Epithelial cell of esophagus (primary cell): ENCODE results near the gene SELL.
A peak's percentile ranks its signal among the peaks of the same experiment; 100 is the strongest.
"Not testable (repeated sequence)": the region's sequence is repeated elsewhere in the genome, so short reads cannot be mapped to it uniquely, and the experiment has no call there.

Source experiments
- DNase-seq: peaks from one replicate; pipeline ENCODE4 v3.0.0; 2010; ENCODE audit warnings: low read depth
- H3K4me3 ChIP-seq: 2 replicates; pipeline ENCODE4 v1.5.1; 2011; ENCODE audit warnings: mild to moderate bottlenecking, low read length, control low read depth
- TF ChIP-seq, protein P1 (sequence below): IDR thresholded peaks from 2 replicates; pipeline ENCODE4 v1.5.1; 2011; ENCODE audit warnings: low read depth, mild to moderate bottlenecking, low read length, control low read depth, inconsistent platforms; ENCODE audit not compliant: insufficient read depth; ENCODE audit errors: missing control alignments

Gene SELL

DNA sequence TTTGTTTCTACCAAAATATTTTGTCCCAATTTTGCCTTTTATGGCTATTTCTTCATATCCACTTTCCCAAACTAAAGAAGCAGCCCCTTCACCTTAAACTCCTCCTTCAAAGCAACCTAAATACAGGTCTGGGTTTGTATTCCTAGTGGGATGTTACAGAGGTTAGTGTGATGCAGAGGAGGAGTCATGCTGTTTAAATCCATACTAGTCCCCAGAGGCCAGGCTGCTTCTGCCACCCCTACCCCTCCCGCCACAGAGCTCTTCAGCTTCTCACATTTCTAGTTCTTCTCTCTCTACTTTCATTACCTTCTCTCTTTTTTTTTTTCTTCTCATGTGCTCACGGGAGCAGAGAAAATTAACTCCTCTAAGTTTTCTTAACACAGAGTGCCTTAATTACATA is 29.3 kb downstream of the SELL start:
- DNase-seq: no peak
- no peak overlapping the region for H3K4me3 ChIP-seq
- TF ChIP-seq, protein P1, sequence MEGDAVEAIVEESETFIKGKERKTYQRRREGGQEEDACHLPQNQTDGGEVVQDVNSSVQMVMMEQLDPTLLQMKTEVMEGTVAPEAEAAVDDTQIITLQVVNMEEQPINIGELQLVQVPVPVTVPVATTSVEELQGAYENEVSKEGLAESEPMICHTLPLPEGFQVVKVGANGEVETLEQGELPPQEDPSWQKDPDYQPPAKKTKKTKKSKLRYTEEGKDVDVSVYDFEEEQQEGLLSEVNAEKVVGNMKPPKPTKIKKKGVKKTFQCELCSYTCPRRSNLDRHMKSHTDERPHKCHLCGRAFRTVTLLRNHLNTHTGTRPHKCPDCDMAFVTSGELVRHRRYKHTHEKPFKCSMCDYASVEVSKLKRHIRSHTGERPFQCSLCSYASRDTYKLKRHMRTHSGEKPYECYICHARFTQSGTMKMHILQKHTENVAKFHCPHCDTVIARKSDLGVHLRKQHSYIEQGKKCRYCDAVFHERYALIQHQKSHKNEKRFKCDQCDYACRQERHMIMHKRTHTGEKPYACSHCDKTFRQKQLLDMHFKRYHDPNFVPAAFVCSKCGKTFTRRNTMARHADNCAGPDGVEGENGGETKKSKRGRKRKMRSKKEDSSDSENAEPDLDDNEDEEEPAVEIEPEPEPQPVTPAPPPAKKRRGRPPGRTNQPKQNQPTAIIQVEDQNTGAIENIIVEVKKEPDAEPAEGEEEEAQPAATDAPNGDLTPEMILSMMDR: no peak

DNA sequence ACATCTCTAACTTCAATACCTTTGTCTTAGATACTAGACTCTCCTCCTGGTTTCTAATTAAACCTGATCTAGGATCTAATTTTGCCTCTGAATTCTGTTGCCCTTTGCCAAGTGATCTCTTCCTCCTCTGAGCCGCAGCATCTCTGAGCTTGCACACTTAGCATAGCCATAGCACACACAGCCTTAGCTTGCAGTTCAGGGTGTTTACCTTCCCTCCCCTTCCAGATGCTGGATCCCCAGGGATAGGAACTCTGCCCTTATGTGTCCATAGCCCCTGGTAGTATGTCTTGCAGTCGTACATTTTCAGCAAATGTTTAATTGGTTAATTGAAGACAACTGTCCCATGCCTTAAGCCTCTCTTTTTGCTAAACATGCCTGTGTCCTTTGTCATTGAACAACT is 30.3 kb downstream of the SELL start:
- no peak overlapping the region for H3K4me3 ChIP-seq
- TF ChIP-seq, protein P1: no peak
- DNase-seq: no peak

DNA sequence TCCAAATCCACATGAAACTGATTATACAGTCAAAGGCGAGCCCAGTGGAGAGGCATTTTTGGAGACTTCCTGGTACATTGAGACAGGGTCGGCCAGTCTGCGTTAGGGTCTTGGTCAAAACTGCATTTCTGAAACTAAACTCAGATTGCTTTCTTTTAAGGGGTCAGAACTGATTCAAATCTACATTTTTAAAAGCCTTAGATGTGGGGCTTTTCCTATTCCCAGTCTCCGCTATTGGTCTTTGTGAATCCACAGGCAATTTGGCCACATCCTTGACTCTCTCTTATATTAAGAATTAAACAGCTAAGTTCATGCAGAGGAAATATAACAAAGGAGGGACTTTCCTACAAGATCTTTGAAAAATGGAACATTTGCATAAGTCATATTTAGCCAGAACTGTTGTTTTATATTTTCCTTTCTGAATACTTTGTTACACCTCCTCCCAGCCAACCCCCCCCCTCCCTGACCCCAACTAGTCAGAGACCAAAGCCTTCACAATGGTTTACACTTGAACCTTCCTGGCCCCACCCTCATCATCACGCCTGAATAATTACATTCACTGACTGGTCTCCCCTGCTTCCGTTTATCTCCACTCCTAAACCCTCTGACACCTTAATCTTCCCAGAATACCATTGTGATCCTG is 30.9 kb downstream of the SELL start:
- TF ChIP-seq, protein P1: no peak
- no peak for DNase-seq
- no peak overlapping the region for H3K4me3 ChIP-seq

DNA sequence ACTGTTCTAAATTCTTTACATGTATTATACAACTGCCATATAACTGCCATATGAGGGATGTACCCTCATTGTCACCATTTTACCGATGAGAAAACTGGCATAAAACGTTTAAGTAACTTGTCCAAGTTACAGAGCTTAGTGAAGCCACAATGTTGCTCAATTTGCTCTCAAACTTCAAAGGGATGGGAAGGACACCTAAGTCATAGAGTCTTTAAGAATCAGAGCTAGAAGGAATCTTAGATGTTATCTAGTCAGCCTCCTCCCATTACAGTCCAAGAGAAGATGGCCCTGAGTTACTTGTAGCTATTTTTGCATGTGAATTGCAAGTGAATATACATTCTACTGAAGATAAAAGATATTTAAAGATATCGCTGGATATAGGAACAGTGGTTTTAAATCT is 31.7 kb downstream of the SELL start:
- TF ChIP-seq, protein P1: no peak
- no peak for DNase-seq
- H3K4me3 ChIP-seq: no peak overlapping the region

DNA sequence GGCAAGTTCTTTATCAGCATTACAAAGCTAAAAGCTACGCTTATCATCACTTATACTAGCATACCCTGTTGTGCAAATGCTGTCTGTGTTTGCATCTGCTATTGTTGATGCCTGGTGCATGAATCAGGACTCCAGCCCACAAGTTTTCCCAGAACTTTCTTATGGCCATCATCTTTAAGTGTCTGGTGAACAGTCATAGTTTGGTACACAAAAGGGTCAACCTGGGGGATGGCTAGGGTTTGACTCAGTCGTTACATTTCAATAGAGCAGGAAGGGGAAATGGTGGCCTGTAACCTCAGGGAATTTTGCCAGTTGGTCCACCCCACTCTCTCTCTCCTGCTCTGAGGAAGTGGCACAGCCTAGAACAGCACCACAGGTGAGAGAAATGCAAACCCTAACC is 35.4 kb downstream of the SELL start:
- peak; percentile 83 for DNase-seq
- TF ChIP-seq, protein P1: no peak
- H3K4me3 ChIP-seq: no peak overlapping the region

DNA sequence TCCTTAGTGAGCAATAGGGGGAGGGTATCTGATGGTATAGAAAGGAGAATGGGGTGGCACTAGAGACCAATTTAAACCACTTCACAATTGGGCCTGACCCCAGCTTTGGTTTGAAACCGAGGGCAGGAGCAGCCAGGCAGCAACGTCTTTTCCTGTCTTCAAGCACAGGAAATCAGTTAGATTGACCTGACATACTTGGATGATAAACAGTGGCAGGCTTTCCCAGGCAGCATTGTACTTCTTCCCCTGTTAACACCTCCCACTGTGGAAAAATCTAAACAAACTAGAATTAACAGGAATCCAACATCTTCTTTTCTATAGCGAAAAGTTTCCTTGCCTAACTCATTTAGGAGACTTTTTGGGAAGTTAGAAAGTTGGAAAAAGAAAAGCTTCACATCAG is 40.6 kb downstream of the SELL start:
- no peak overlapping the region for H3K4me3 ChIP-seq
- TF ChIP-seq, protein P1: no peak
- no peak for DNase-seq

DNA sequence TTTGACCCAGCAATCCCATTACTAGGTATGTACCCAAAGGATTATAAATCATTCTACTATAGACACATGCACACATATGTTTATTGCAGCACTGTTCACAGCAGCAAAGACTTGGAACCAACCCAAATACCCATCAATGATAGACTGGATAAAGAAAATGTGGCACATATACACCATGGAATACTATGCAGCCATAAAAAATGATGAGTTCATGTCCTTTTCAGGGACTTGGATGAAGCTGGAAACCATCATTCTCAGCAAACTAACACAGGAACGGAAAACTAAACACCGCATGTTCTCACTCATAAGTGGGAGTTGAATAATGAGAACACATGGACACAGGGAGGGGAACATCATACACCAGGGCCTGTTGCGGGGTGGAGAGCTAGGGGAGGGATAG is 41.2 kb downstream of the SELL start:
- not testable (repeated sequence) for DNase-seq, H3K4me3 ChIP-seq

DNA sequence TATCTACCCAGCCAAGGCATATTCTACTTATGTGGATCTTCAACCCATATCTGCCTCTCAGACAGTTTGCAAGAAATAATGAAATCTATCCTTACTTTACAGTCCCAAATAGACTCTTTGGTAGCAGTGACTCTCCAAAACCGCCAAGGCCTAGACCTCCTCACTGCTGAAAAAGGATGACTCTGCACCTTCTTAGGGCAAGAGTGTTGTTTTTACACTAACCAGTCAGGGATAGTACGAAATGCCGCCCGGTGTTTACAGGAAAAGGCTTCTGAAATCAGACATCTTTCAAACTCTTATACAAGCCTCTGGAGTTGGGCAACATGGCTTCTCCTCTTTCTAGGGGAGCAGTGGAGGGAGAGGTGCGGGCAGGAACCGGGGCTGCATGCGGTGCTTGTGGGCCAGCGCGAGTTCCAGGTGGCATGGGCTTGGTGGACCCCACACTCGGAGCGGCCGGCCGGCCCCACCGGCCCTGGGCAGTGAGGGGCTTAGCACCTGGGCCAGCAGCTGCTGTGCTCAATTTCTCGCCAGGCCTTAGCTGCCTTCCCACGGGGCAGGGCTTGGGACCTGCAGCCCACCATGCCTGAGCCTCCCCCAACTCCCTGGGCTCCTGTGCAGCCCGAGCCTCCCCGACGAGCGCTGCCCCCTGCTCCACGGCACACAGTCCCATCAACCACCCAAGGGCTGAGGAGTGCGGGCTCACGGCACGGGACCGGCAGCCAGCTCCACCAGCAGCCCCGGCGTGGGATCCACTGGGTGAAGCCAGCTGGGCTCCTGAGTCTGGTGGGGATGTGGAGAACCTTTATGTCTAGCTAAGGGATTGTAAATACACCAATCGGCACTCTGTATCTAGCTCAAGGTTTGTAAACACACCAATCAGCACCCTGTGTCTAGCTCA is 43.5 kb downstream of the SELL start:
- H3K4me3 ChIP-seq, DNase-seq: not testable (repeated sequence)

DNA sequence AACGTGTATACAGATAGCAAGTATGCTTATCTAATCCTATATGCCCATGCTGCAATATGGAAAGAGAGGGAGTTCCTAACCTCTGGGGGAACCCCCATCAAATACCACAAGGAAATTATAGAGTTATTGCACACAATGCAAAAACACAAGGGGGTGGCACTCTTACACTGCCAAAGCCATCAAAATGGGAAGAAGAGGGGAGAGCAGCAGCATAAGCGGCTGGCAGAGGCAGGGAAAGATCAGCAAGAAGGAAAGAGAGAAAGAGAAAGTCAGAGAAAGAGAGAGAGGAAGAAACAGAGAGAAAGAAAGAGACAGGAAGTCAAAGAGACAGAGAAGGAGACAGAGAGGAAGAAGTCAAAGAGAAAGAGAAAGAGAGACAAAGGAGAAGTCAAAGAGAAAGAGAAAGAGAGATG is 44.2 kb downstream of the SELL start:
- H3K4me3 ChIP-seq, DNase-seq: not testable (repeated sequence)

DNA sequence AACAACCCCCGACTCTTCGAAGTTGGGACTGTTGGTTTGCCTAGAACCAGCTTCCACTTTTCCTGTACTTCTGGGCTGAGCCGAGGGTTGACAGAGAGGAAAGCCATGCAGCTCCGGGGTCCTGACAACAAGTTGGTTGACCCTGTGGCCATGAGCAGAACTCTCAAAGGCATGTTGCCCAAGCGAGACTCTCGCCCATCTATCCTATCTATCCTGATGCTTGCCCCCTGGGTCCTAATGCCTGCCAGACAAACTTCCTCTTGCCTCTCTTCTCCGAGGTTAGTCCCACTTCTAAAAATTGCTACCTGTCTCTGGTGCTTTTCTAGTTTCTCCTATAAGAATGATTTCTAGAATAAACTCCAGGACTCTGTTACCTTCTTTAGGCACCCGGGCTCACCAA is 48.7 kb downstream of the SELL start:
- H3K4me3 ChIP-seq, DNase-seq: not testable (repeated sequence)

DNA sequence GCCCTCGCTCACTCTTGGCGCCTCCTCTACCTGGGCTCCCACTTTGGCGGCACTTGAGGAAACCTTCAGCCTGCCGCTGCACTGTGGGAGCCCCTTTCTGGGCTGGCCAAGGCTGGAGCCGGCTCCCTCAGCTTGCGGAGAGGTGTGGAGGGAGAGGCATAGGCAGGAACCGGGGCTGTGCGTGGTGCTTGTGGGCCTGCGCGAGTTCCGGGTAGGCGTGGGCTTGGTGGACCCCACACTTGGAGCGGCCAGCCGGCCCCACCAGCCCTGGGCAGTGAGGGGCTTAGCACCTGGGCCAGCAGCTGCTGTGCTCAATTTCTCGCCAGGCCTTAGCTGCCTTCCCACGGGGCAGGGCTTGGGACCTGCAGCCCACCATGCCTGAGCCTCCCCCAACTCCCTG is 50.4 kb downstream of the SELL start:
- DNase-seq, H3K4me3 ChIP-seq: not testable (repeated sequence)
